BLaER1 treated with 17β-estradiol and CSF1 and Interleukin-3, amounts not matched to agents 10 nM and 100 nM (cell line): ENCODE measurements around the gene KRT12.
A peak's percentile ranks its signal among the peaks of the same experiment; 100 is the strongest.
"Not testable (repeated sequence)": the region's sequence is repeated elsewhere in the genome, so short reads cannot be mapped to it uniquely, and the experiment has no call there.

ENCODE experiments used
- H3K27ac ChIP-seq, 11 experiments: shearing (Covaris generic); formaldehyde crosslinking; 2 replicates each; pipeline ENCODE4 v1.8.1; 2022
- H3K27me3 ChIP-seq, 11 experiments: shearing (Covaris generic); formaldehyde crosslinking; 2 replicates each; pipeline ENCODE4 v1.8.1; 2022
- H3K36me3 ChIP-seq, 11 experiments: shearing (Covaris generic); formaldehyde crosslinking; 2 replicates each; pipeline ENCODE4 v1.8.1; 2022
- H3K4me1 ChIP-seq, 10 experiments: shearing (Covaris generic); formaldehyde crosslinking; 2 replicates each; pipeline ENCODE4 v1.8.1; 2022
- H3K4me2 ChIP-seq, 11 experiments: shearing (Covaris generic); formaldehyde crosslinking; 2 replicates each; pipeline ENCODE4 v1.8.1; 2022
- H3K4me3 ChIP-seq, 10 experiments: shearing (Covaris generic); formaldehyde crosslinking; 2 replicates each; pipeline ENCODE4 v1.8.1; 2022
- H3K9ac ChIP-seq, 11 experiments: shearing (Covaris generic); formaldehyde crosslinking; 2 replicates each; pipeline ENCODE4 v1.8.1; 2022
- H3K9me3 ChIP-seq, 11 experiments: shearing (Covaris generic); formaldehyde crosslinking; replicated peaks in 1 of 11; 2 replicates each; pipeline ENCODE4 v1.8.1; 2022
- H4K20me1 ChIP-seq, 11 experiments: shearing (Covaris generic); formaldehyde crosslinking; 2 replicates each; pipeline ENCODE4 v1.8.1; 2022
- Cebpa-rat ChIP-seq, 11 experiments: shearing (Covaris generic); IDR thresholded peaks; 2 replicates each; pipeline ENCODE4 v1.8.1; 2022

KRT12 gene

DNA sequence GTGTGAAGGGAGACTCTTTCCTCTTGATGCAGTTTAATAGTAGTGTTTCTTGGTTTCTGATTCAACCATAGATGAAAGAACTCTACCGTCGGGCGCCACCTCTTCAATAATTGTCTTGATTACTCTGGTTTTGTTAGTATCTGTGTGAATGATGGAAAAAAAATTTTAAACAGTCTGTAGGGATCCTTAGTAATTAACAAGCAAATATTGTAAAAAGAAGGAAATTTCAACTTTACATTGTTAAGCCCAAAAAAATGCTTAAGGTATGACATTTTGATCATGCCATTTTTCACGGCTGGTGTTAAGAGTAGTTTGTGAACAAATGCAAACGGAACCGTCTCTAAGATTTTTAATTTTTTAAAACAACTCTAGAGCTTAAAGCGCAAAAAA, 48.7 kb downstream of the KRT12 start:
- Histone ChIP-seq H3K36me3 (peaks cover 9 to 26% (median 17%) of the 10 kb centered on the region in 11 experiments), H3K4me1 (peaks cover 4 to 24% (median 9%) of the 10 kb centered on the region in 10 experiments; a peak in 12 of 20 replicates), H3K4me2 (peak overlapping the region; percentile 73 to 97 (median 86)), H3K9me3 (peaks cover 0 to 19% (median 7%) of the 10 kb centered on the region in 11 experiments; a peak in 11 of 22 replicates), H3K27ac (peak overlapping the region; percentile 88 to 95 (median 93)), H3K4me3 (peak overlapping the region; percentile 67 to 92 (median 77)), H3K27me3 (no peaks in the 10 kb centered on the region), H3K9ac (peak overlapping the region; percentile 83 to 95 (median 90)), H4K20me1 (no peaks in the 10 kb centered on the region)
- no peak for TF ChIP-seq Cebpa-rat (IDR thresholded peaks at IDR 0.05)

DNA sequence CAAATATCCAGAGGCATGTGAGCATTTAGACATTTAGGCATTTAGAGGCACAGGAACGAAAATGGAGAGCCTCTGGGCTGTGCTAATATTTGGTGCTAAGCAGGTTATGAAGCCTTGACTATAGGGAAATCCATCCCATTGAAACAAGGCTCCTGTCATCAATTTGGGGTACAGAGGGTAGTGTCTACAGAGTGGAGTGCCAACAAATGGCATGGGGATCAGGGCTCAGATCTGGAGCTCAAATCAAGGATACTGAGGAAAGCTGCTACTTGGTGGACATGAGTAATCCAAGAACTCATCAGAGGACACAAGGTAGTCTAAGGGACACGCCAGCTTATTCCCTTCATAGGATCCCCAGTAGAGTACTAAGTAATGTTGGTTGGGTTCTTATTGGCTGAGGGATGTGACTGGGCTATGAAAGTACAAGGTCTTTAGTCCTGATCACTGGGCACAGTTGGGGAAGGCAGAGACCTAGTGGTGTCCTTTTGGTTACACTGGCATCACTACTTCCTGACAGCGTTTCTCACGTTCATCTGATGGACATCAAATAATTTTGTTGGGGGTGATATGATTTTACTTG, 49.8 kb downstream of the KRT12 start:
- H3K27ac ChIP-seq = no peak overlapping the region
- H3K4me2 ChIP-seq = peak overlapping the region in 10 of 11 experiments; percentile 75 to 97 (median 87); a peak in 15 of 22 replicates
- H3K27me3 ChIP-seq = no peaks in the 10 kb centered on the region

DNA sequence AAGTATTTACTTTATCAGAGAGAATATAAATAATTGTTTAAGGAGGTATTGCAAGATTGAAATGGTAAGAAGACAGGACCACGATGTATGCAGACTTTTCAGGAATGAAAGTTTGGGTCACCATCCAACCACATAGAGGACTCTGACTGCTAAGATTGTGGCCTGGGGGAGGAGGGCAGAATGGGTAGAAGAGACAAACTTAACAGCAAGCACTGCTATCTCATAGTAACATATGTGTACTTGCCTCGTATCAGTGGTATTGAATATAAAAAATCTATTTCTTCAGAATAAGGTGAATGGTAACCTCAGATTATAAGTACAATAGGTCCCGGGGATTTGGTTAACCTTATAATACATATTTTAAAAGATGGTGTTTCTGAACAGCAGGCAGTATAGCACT, 50.5 kb downstream of the KRT12 start:
- peaks cover 9 to 19% (median 14%) of the 10 kb centered on the region in 11 experiments for H3K36me3 ChIP-seq
- no peaks in the 10 kb centered on the region for H3K27me3 ChIP-seq
- no peak overlapping the region for H3K27ac ChIP-seq
- no peak overlapping the region for H3K4me2 ChIP-seq
- H4K20me1 ChIP-seq = no peaks in the 10 kb centered on the region
- H3K9ac ChIP-seq = no peak overlapping the region
- H3K4me3 ChIP-seq = no peak overlapping the region
- peaks cover 4 to 24% (median 9%) of the 10 kb centered on the region in 10 experiments; a peak in 12 of 20 replicates for H3K4me1 ChIP-seq
- H3K9me3 ChIP-seq = peaks cover 0 to 19% (median 7%) of the 10 kb centered on the region in 11 experiments; a peak in 11 of 22 replicates
- TF ChIP-seq Cebpa-rat (IDR thresholded peaks at IDR 0.05) = no peak

More for the DNA sequence above, 49.8 kb downstream of the KRT12 start:
- Histone ChIP-seq H3K36me3 (peaks cover 9 to 21% (median 17%) of the 10 kb centered on the region in 11 experiments), H4K20me1 (no peaks in the 10 kb centered on the region), H3K4me1 (peaks cover 4 to 24% (median 9%) of the 10 kb centered on the region in 10 experiments; a peak in 12 of 20 replicates), H3K9me3 (peaks cover 0 to 19% (median 7%) of the 10 kb centered on the region in 11 experiments; a peak in 11 of 22 replicates), H3K9ac (no peak overlapping the region), H3K4me3 (peak overlapping the region in 3 of 10 experiments; percentile 67 to 92 (median 72); a peak in 4 of 20 replicates)
- TF ChIP-seq Cebpa-rat (IDR thresholded peaks at IDR 0.05) = no peak

DNA sequence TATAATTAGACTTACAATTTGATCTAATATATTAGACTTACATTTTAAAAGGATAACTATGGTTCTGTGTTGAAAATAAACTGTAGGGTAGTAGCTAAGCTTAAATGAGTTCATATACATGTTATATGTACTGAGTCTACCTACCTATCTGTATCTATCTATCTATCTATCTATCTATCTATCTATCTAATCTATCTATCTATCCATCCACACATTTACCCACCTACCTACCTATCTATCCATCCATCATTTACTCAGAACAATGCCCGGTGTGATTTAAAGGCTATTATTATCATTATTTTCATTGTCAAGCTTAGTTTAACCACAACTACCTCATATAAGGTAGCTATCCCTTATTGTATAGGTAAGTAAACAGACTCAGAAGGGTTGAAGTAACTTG, 51.6 kb downstream of the KRT12 start:
- TF ChIP-seq Cebpa-rat (IDR thresholded peaks at IDR 0.05) = no peak
- H4K20me1 ChIP-seq = no peaks in the 10 kb centered on the region
- no peak overlapping the region for H3K9ac ChIP-seq
- H3K27ac ChIP-seq = no peak overlapping the region
- H3K4me2 ChIP-seq = no peak overlapping the region
- peaks cover 4 to 24% (median 9%) of the 10 kb centered on the region in 10 experiments; a peak in 12 of 20 replicates for H3K4me1 ChIP-seq
- H3K36me3 ChIP-seq = peaks cover 9 to 19% (median 14%) of the 10 kb centered on the region in 11 experiments
- no peak overlapping the region for H3K4me3 ChIP-seq
- H3K9me3 ChIP-seq = peaks cover 0 to 19% (median 7%) of the 10 kb centered on the region in 11 experiments; a peak in 11 of 22 replicates
- no peaks in the 10 kb centered on the region for H3K27me3 ChIP-seq

DNA sequence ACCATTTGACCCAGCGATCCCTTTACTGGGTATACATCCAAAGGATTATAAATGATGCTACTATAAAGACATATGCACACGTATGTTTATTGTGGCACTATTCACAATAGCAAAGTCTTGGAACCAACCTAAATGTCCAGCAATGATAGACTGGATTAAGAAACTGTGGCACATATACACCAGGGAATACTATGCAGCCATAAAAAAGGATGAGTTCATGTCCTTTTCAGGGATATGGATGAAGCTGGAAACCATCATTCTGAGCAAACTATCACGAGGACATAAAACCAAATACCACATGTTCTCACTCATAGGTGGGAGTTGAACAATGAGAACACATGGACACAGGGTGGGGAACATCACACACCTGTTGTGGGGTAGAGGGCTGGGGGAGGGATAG, 52.4 kb downstream of the KRT12 start:
- H3K27ac ChIP-seq, H4K20me1 ChIP-seq, H3K4me2 ChIP-seq, H3K4me3 ChIP-seq, H3K9ac ChIP-seq, H3K27me3 ChIP-seq: not testable (repeated sequence)
- Histone ChIP-seq H3K4me1 (peaks cover 4 to 17% (median 9%) of the 10 kb centered on the region in 10 experiments; a peak in 12 of 20 replicates), H3K36me3 (peaks cover 9 to 19% (median 14%) of the 10 kb centered on the region in 11 experiments), H3K9me3 (peaks cover 0 to 19% (median 6%) of the 10 kb centered on the region in 11 experiments; a peak in 11 of 22 replicates)

GRCh38 chr17:40813804-40814203, 53.2 kb downstream of the KRT12 start:
- Histone ChIP-seq H3K36me3 (peaks cover 9 to 19% (median 14%) of the 10 kb centered on the region in 11 experiments), H3K4me1 (peaks cover 0 to 11% (median 6%) of the 10 kb centered on the region in 10 experiments; a peak in 9 of 20 replicates), H4K20me1 (no peaks in the 10 kb centered on the region), H3K4me2 (no peak overlapping the region), H3K9ac (no peak overlapping the region), H3K27me3 (no peaks in the 10 kb centered on the region), H3K27ac (no peak overlapping the region), H3K9me3 (peaks cover 0 to 13% (median 5%) of the 10 kb centered on the region in 11 experiments; a peak in 7 of 22 replicates), H3K4me3 (no peak overlapping the region)
- no peak for TF ChIP-seq Cebpa-rat (IDR thresholded peaks at IDR 0.05)

- Histone ChIP-seq H3K4me2 (no peak overlapping the region), H3K9ac (no peak overlapping the region), H3K27me3 (no peaks in the 10 kb centered on the region)
Observed at GRCh38 chr17:40812639-40813038, 54.4 kb downstream of the KRT12 start.

More at GRCh38 chr17:40812639-40813038, 54.4 kb downstream of the KRT12 start:
- peaks cover 0 to 7% (median 5%) of the 10 kb centered on the region in 11 experiments; a peak in 7 of 22 replicates for H3K9me3 ChIP-seq
- peaks cover 0 to 8% (median 2%) of the 10 kb centered on the region in 10 experiments; a peak in 9 of 20 replicates for H3K4me1 ChIP-seq
- H3K27ac ChIP-seq = no peak overlapping the region
- H3K36me3 ChIP-seq = peaks cover 6 to 15% (median 12%) of the 10 kb centered on the region in 11 experiments
- H4K20me1 ChIP-seq = no peaks in the 10 kb centered on the region
- no peak overlapping the region for H3K4me3 ChIP-seq
- no peak for TF ChIP-seq Cebpa-rat (IDR thresholded peaks at IDR 0.05)
